Measurements from ENCODE around the gene ANKIB1.
A peak's percentile ranks its signal among the peaks of the same experiment; 100 is the strongest.
"Not testable (repeated sequence)": the region's sequence is repeated elsewhere in the genome, so short reads cannot be mapped to it uniquely, and the experiment has no call there.

Gene ANKIB1

DNA sequence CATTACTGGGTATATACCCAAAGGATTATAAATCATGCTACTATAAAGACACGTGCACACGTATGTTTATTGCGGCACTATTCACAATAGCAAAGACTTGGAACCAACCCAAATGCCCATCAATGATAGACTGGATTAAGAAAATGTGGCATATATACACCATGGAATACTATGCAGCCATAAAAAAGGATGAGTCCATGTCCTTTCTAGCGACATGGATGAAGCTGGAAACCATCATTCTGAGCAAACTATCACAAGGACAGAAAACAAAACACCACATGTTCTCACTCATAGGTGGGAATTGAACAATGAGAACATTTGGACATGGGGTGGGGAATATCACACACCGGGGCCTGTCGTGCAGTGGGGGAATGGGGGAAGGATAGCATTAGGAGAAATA, 164.4 kb downstream of the ANKIB1 start:
- not testable (repeated sequence) for DNase-seq

DNA sequence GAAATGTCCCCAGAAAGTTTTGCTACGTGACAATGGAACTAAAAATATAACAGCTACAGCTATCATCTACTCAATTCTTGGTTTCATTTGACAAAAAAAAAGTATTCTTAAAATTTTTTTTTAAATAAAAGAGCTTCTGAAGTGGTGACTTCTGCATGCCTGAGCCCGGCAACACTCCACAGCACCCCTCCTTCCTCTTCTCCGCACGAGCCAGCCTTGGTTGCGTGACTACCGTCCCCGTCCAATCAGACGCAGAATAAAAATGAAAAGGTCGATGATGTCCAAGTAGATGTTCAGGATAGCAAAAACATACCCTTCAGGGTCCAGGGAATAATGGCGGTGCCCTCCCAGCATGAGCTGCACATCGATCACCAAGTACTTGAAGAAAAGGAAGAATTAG, 167.0 kb downstream of the ANKIB1 start:
- no peak for DNase-seq

DNA sequence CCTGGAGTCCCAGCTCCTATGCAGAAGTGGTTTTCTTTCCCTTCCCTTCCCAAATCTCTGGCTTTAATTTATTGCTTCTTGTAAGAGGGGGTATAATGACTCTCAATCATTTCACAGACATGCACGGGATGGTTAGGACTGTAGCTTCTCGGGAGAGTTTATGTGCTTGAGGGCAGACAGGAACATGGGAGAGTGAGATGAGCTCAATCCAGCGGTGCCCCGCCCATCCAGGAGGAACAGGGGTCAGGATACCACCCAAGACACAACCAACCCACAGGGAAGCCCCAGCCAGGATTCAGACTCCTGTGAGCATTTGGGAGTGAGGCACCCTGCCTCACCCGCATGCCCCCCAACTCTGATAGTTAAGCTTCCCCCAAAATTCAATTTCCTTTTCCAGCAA, 167.8 kb downstream of the ANKIB1 start:
- no peak for DNase-seq

DNA sequence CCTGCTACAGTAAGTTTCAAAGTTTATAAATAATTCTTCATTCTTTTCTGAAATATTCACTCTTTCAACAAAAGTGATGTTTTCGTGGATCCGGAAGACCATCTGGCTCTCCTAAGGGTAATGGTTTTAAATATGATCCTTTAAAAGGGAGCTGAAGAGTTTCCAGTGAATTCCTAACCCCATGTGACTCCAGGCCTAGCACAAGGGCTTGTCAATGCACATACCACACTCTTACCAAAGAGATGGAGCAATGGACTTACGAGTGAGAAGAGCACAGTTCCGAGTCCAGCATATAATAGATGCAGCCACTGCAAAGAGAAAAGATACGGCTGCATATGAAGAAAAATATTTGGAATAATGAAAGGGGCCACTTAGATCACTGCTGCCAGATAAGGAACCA, 169.5 kb downstream of the ANKIB1 start:
- DNase-seq, result no peak

GRCh38 chr7:92417913-92418312, 172.1 kb downstream of the ANKIB1 start:
- no peak for DNase-seq

DNA sequence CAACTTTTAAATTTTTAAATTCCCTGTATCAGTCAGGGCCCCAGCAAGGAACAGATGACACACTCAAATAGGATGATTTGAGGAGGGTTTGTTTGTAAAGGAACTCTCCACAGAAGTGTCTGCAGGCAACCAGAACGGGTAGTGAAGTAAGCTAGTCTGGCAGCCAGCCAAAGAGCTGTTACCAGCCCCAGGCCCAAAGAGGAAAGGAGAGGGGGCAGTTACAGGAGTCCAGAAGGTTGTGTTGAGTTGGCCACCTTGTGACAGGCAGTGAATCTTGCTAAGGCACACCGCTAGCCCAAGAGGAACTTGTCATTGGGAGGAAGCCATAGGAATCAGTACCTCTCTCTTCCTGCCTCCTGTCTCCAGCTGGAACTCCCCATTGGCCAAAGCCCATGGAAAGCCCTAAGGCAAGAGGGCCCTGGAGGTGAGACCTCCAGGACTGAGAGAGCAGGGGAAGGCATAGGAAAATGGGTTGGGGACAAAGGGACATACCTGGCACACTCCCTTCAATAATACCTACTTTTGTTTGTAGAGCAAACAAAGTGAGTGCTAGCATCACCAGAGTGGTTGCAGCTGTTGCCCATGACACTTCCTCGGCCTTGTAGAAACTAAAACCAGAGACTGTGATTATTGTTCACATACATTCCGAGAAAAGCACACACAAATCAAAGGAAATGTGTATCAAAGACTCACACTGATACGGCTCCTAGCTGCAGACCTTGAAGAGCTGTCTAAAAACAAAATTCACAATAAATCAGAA, 176.1 kb downstream of the ANKIB1 start:
- peak; percentile 58 for DNase-seq

DNA sequence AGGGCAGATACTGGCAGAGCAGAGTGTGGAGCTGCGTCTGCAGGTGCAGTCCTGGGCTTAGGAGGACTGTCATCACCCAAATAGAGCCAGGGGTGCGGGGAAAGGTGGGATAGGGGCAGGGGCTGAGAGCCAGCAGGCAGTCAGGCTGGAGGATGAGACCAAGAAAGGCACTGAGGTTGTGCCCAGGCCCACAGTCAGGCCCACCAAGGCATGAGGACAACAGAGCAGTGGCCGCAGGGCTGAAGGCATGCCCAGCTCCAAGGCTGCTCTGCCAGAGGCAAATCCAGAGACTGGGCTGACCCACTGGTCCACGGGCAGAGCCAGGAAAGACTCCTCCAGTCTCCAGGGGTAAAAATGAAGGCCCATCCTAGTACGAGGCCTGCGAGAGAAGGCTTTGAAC, 177.2 kb downstream of the ANKIB1 start:
- no peak for DNase-seq

- no peak for DNase-seq
Observed at GRCh38 chr7:92423710-92424131, 177.9 kb downstream of the ANKIB1 start.

DNA sequence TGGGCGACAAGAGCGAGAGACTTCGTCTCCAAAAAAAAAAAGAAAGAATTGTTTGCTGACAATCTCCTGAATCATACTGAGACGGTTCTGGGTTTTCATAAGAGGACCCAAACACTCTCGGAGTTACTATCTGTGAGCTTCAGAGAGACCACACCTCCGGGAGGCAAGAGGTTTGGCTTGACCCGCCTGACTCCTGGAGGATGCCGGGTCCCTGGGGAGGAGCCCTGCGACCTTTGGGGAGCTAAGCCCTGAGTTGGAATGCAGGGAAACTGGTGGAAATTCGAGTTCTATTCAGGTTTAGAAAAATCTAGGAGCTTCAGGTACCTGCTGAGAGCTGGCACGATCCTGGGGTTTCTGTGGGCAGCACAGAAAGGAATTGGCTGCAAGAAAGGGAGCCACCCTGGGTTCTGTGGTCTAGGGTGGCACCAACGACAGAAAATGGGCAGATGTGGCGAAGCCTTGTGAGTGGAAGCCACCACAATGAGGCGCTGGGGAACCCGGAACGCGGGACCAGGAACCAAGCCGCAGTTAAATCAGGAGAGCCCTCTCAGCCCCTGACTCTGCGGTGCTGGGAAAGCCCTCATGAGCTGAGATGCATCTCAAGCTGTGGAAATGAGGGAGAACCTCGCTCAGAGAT, 179.7 kb downstream of the ANKIB1 start:
- no peak for DNase-seq

GRCh38 chr7:92427193-92427592, 181.4 kb downstream of the ANKIB1 start:
- no peak for DNase-seq

- no peak for DNase-seq
Observed at GRCh38 chr7:92432299-92432946, 186.6 kb downstream of the ANKIB1 start.

- DNase-seq, result no peak
Observed at GRCh38 chr7:92433019-92433418, 187.2 kb downstream of the ANKIB1 start.

DNA sequence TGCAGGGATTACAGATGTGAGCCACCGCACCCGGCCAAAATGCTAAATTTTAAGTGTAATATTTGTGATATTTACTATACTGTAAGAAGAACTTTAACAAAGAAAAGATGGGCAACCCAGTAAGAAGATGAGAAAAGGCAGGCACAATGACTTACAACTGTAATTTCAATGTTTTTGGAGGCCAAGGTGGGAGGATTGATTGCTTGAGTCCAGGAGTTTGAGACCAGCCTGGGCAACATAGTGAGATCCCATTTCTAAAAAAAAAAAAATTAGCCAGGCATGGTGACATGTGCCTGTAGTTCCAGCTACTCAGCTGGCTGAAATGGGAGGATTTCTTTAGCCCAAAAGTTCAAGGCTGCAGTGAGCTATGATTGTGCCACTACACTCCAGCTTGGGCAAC, 189.8 kb downstream of the ANKIB1 start:
- DNase-seq, result no peak

DNA sequence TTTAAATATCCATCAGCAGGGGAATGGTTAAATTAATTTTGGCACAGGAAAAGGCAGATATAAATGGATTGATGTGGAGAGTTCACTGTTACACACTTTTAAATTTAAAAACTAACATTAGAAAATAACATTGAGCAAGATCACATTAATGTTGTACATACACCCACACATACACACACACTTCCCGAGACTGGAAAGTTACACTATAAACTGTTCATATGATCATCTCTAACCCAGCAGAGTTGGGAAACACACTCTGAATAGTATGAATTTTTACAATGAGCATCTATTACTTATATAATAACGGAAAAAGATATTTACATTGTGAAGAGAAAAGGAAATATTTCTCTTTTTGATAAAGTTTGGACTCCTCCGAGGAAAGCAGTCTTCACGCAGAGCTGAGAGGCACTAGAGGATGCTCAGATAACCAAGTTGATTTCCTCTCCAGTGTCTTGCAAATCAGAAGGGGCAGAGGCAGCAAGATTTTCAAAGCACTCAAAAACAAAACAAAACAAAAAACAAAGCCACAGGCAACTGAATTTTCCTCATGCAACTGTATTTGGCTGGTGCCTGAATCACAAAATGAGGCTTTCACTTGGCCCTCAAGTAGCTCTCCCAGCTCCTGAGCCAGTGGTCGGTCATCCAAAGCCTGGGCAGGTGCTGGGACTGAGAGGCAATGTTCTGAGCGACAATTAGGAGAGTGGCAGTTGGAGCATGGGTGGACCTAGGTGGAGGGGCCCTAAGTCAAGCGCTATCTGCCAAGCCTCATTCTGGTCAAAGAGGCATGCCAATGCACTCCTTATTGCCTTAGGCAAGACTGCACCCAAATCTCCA, 191.1 kb downstream of the ANKIB1 start:
- no peak for DNase-seq

DNA sequence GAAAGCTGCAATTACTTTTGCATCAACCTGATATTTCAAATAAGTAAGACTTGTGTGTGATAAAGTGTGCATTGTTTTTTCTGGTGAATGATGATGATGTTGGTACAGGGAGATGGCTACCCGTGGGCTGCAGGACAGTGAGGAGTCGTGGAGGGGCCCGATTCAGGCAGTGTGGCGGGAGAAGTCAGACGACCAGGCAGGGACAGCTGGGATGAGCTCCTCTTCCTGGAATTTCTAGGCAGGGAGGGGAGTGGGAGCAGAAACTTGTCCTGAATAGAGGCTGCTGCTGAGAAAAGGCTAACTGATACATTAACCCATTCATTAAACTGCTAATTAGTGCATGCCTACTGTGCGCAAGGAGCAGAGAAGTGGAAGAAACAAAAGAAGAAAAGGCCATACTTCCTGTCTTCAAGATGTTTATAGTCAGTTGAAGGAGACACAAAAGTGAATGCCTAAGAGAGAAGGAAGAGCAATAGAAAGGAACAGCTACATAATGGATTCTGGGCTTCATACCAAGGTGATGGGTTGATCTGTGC, 192.2 kb downstream of the ANKIB1 start:
- DNase-seq, result no peak

- DNase-seq, result not testable (repeated sequence)
Observed at GRCh38 chr7:92442720-92443119, 196.9 kb downstream of the ANKIB1 start.

GRCh38 chr7:92446869-92447344, 201.1 kb downstream of the ANKIB1 start:
- DNase-seq, result no peak

- DNase-seq, result peak; percentile 48
Observed at GRCh38 chr7:92447345-92448204, 201.8 kb downstream of the ANKIB1 start, which contains the start of gene GATAD1. GATAD1 (plus strand) TSS chr7:92447482; CDS start chr7:92447730, 248 bp downstream.

DNA sequence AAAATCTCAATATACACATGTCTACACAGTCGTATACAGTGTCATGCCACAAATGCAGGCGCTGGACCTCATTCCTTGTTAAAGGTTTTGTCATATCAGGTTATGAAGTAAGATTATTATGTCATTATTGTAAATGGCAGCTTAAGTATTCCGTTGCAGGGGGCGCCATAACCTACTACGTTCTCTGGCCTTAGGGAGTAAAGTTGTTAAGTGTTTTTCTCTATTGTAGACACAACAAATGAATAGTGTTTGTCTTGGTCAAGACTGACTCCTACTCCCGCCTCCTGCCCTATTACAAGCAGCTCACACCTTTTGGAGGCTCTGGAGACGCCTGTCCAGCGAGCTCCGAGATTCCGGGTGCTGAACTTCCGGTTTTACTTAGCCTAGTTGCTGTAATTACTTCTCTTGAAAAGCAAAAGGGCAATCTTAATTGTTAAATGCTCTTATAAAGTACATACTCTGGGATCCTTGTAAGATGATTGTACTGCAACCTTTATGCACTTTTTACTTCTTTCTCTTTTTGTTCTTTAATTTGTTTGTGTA, 202.5 kb downstream of the ANKIB1 start:
- peak; percentile 1 for DNase-seq

All from NCI-H510A (cell line).